OCI-LY7 (cell line): ENCODE data around the gene CD80. TPM values are rescaled to one million over a fixed set of nuclear protein-coding genes. Genes with fewer than 3 reads are reported as not detected.
"Not testable (repeated sequence)": the region's sequence is repeated elsewhere in the genome, so short reads cannot be mapped to it uniquely, and the experiment has no call there.

ENCODE experiments used
- BruUV-seq: library from RNA; stranded (reverse); fragments of 400-500 nt; replicated peaks from 2 replicates; lab custom pipeline; 2021; lab: Mats Ljungman, UMichigan
- CTCF ChIA-PET: fragments of 300-600 bp; sonication (Branson Sonifier 250); formaldehyde crosslinking; loops from one replicate; lab custom pipeline; 2022; ENCODE audit warnings: antibody characterized with exemption; ENCODE audit not compliant: unreplicated experiment; lab: Charles Lee
- POLR2A ChIA-PET: fragments of 300-600 bp; sonication (Branson Sonifier 250); formaldehyde crosslinking; loops from one replicate; lab custom pipeline; 2022; ENCODE audit warnings: antibody characterized with exemption; lab: Charles Lee
- DNase-seq: peaks from one replicate; pipeline ENCODE4 v3.0.0-alpha.2; 2015; ENCODE audit warnings: low spot score
- H2AFZ ChIP-seq: fragments of 200-600 bp; sonication (generic), shearing (Covaris generic); 2 replicates; pipeline ENCODE4 v1.6.1; 2014; ENCODE audit warnings: mild to moderate bottlenecking, antibody characterized with exemption, low read length, moderate library complexity
- H3K27ac ChIP-seq: fragments of 200-600 bp; sonication (generic); 2 replicates; pipeline ENCODE4 v1.5.1; 2014; ENCODE audit warnings: mixed run types, low read depth, mild to moderate bottlenecking, moderate library complexity, low read length, inconsistent platforms; ENCODE audit not compliant: poor library complexity, severe bottlenecking
- H3K36me3 ChIP-seq: fragments of 200-600 bp; sonication (generic); 2 replicates; pipeline ENCODE4 v1.6.1; 2014; ENCODE audit warnings: mild to moderate bottlenecking, antibody characterized with exemption, low read length, moderate library complexity, mixed read lengths; ENCODE audit not compliant: insufficient read depth
- H3K4me1 ChIP-seq: fragments of 200-600 bp; sonication (generic); 2 replicates; pipeline ENCODE4 v1.5.1; 2014; ENCODE audit warnings: mild to moderate bottlenecking, low read length; ENCODE audit not compliant: insufficient read depth, poor library complexity, severe bottlenecking
- H3K4me2 ChIP-seq: fragments of 200-600 bp; sonication (generic); 2 replicates; pipeline ENCODE4 v1.6.1; 2014; ENCODE audit warnings: mild to moderate bottlenecking, low read length
- H3K4me3 ChIP-seq: fragments of 200-600 bp; sonication (generic); 2 replicates; pipeline ENCODE4 v1.5.1; 2014; ENCODE audit warnings: mild to moderate bottlenecking, low read depth, low read length; ENCODE audit not compliant: poor library complexity, severe bottlenecking
- H3K79me2 ChIP-seq: fragments of 200-600 bp; sonication (generic); 2 replicates; pipeline ENCODE4 v1.6.1; 2016; ENCODE audit warnings: low read depth, mild to moderate bottlenecking, low read length, moderate library complexity, mixed read lengths; ENCODE audit not compliant: insufficient read depth
- H3K9me2 ChIP-seq: fragments of 200-600 bp; sonication (generic); 2 replicates; pipeline ENCODE4 v1.6.1; 2016; ENCODE audit warnings: mild to moderate bottlenecking, low read length, mixed read lengths; ENCODE audit not compliant: insufficient read depth
- H3K9me3 ChIP-seq: fragments of 200-600 bp; sonication (generic); 2 replicates; pipeline ENCODE4 v1.6.1; 2014; ENCODE audit warnings: mild to moderate bottlenecking, mixed run types, low read length, mixed read lengths
- H4K20me1 ChIP-seq: fragments of 200-600 bp; sonication (generic); 2 replicates; pipeline ENCODE4 v1.6.1; 2014; ENCODE audit warnings: mild to moderate bottlenecking, antibody characterized with exemption, low read length, moderate library complexity, mixed read lengths; ENCODE audit not compliant: insufficient read depth
- CTCF ChIP-seq: fragments of 200-600 bp; sonication (generic); conservative IDR thresholded peaks from 2 replicates; pipeline ENCODE4 v1.5.1; 2014; ENCODE audit warnings: mild to moderate bottlenecking, antibody characterized with exemption, low read length, moderate library complexity, mixed read lengths
- EZH2phosphoT487 ChIP-seq: fragments of 200-600 bp; sonication (generic); IDR thresholded peaks from 2 replicates; pipeline ENCODE4 v1.6.1; 2018; ENCODE audit warnings: low read depth, borderline replicate concordance, mild to moderate bottlenecking, mixed run types, antibody characterized with exemption, low read length, moderate library complexity, mixed read lengths
- intact Hi-C: fragments of 100-400 bp; cut with micrococcal nuclease; formaldehyde crosslinking; loops from one replicate; pipeline ENCODE4 v1.10.0; 2022; ENCODE audit not compliant: unreplicated experiment
- total RNA-seq, 2 experiments: library from RNA; depleted of rRNA in 1 of 2; stranded (reverse); fragments of >200 nt in 1 of 2; shearing (Covaris generic) in 1 of 2; gene quantifications; 2 replicates each; pipeline ENCODE4 v1.2.3, GENCODE V29; 2014 to 2022

Gene CD80
- total RNA-seq, 2 experiments from 2014 or later, result not detected

DNA sequence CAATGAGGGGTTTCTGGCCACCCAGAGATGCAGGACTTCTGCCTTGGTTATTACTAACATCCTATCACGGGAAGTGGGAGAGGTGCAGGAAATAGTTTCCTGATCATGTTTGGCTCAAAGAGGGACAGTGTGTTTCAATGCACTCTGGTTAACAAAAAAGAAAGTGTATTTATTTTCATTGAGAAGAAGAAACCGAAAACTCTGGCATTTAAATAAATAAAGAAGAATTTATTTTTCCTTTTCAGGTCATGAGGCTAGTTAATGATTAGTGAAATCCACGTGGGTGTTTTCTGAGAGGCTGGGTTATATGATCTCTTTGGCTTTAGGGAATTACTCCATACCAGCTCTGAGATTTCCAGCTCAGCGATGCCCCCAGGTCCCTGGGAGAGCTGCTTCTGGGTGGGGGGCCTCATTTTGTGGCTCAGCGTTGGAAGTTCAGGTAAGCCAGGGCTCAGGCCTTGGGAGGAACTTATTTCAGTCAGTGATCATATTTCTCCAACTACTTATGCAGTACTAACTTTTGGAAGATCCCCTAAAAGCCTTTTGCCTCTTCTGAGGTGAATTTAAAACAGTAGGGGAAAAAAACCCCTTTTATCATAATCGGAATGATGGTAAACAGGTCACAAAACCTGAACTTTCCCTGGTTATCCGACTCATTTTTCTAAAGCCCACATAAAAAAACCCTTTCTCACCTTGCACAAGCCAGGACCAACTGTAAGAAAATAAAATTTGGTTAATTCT is 38.3 kb upstream of the CD80 start, which contains the start of gene PLA1A:
PLA1A (plus strand) TSS at position 338 of the 741 bp plus-strand sequence; CDS start at position 367, 29 bp downstream.
- intact Hi-C loops, result no loop called here
- BruUV-seq, result no TSS peak
- ChIA-PET CTCF (no interaction called here), POLR2A (interaction anchor here (0.6 kb wide), 1 partner anchor 236 kb away, joined by 3 read pairs; no protein-coding TSS in a partner anchor)
- no peak within 1 kb of the TSS for H3K27ac ChIP-seq
- no peaks in the 10 kb centered on the region for H3K36me3 ChIP-seq
- no peaks in the 10 kb centered on the region for H4K20me1 ChIP-seq
- TF ChIP-seq CTCF, result no peak
- no peak for DNase-seq
- H2AFZ ChIP-seq, result no peak within 1 kb of the TSS
- H3K9me2 ChIP-seq, result no peaks in the 10 kb centered on the region
- H3K4me3 ChIP-seq, result no peak within 1 kb of the TSS
- no peaks in the 10 kb centered on the region for H3K4me1 ChIP-seq
- H3K9me3 ChIP-seq, result no peaks in the 10 kb centered on the region
- H3K4me2 ChIP-seq, result no peak within 1 kb of the TSS
- H3K79me2 ChIP-seq, result no peaks in the 10 kb centered on the region

GRCh38 chr3:119596398-119596797 is 37.0 kb upstream of the CD80 start:
- no peak for DNase-seq
- no peak for TF ChIP-seq CTCF
- TF ChIP-seq EZH2phosphoT487, result no peak
- Histone ChIP-seq H3K27ac (no peak overlapping the region), H4K20me1 (no peaks in the 10 kb centered on the region), H3K4me3 (no peak overlapping the region), H3K9me2 (no peaks in the 10 kb centered on the region), H3K79me2 (no peaks in the 10 kb centered on the region), H2AFZ (no peak overlapping the region), H3K9me3 (no peaks in the 10 kb centered on the region), H3K36me3 (no peaks in the 10 kb centered on the region), H3K4me1 (no peaks in the 10 kb centered on the region), H3K4me2 (no peak overlapping the region)
- ChIA-PET POLR2A (no interaction called here), CTCF (no interaction called here)
- intact Hi-C loops, result no loop called here
- BruUV-seq, result no TSS peak

DNA sequence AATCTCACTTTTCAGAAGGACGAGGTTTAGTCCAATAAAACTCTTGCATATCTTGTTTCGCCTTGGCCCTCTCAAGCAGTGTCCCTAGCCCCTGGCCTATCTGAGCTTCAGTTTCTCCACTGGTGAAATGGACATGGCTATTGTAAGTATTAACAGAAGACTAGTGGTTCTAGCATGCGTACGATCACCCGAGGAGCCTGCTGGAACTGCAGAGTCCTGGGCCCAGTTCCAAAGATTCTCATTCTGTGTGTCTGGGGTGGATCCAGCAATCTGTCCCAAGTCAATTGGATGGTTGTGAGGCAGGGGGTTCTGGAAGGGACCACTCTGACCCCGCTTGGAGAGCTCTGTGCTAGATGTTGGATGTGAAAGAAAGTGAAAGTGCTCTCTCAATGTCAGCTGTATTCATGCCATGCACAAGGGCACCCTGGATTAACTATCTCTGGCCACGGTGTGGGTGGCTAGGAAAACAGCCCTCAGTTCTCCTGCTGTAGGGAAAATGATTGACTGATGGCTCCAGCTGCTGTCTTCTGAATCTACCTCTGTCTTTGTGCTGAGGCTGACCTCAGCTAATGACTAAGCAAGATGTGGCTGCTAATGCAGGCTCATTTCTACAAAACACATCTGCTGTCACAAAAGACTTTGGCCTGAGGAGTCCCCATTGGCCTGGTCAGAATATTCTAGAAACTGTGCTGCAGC is 36.4 kb upstream of the CD80 start:
- no peaks in the 10 kb centered on the region for H4K20me1 ChIP-seq
- H3K9me2 ChIP-seq, result no peaks in the 10 kb centered on the region
- H3K4me2 ChIP-seq, result no peak overlapping the region
- no peak overlapping the region for H3K27ac ChIP-seq
- H2AFZ ChIP-seq, result no peak overlapping the region
- no TSS peak for BruUV-seq
- ChIA-PET POLR2A (interaction anchor here (0.6 kb wide), 1 partner anchor 12 kb away, joined by 4 read pairs; no protein-coding TSS in a partner anchor), CTCF (no interaction called here)
- no peak for TF ChIP-seq CTCF
- no peak for TF ChIP-seq EZH2phosphoT487
- no peak overlapping the region for H3K4me3 ChIP-seq
- intact Hi-C loops, result no loop called here
- H3K4me1 ChIP-seq, result no peaks in the 10 kb centered on the region
- no peak for DNase-seq
- H3K79me2 ChIP-seq, result no peaks in the 10 kb centered on the region
- H3K36me3 ChIP-seq, result no peaks in the 10 kb centered on the region
- H3K9me3 ChIP-seq, result no peaks in the 10 kb centered on the region

- H3K4me2 ChIP-seq, H3K4me3 ChIP-seq, intact Hi-C loops, H4K20me1 ChIP-seq, CTCF ChIA-PET, H3K9me2 ChIP-seq, POLR2A ChIA-PET, H3K27ac ChIP-seq, H3K36me3 ChIP-seq, H3K79me2 ChIP-seq, DNase-seq, H2AFZ ChIP-seq, BruUV-seq, H3K4me1 ChIP-seq, H3K9me3 ChIP-seq: not testable (repeated sequence)
Measured at GRCh38 chr3:119594929-119595328, 35.5 kb upstream of the CD80 start.
